ENCODE results near the gene THEMIS.
A peak's percentile ranks its signal among the peaks of the same experiment; 100 is the strongest.

- TF ChIP-seq MAFK (IDR thresholded peaks at IDR 0.05; ENCODE audit: low read depth, low read length) (peak; percentile 90), RFX5 (IDR thresholded peaks at IDR 0.05; ENCODE audit: low read depth, low read length) (no peak), CTCF (conservative IDR thresholded peaks at IDR 0.05; ENCODE audit: low read depth, low read length) (no peak), RAD21 (IDR thresholded peaks at IDR 0.05; ENCODE audit: low read length) (no peak)
Measured at GRCh38 chr6:127939442-127940066, 38.7 kb upstream of the THEMIS start.

All from IMR-90 (cell line).